Transverse colon (tissue), 4 donors: ENCODE data around the gene SLC17A8. TPM values are rescaled to one million over a fixed set of nuclear protein-coding genes. Genes with fewer than 3 reads are reported as not detected.

Source experiments
- DNase-seq: peaks from one replicate; pipeline ENCODE4 v3.0.0-alpha.2; 2019
- H3K27ac ChIP-seq, 4 donors: fragments of 200-600 bp; sonication (generic); 2 replicates each; pipeline ENCODE4 v1.5.1; 2016 to 2018; ENCODE audit warnings: inconsistent platforms in 4 of 4
- H3K27me3 ChIP-seq: fragments of 200-600 bp; sonication (generic); 2 replicates; pipeline ENCODE4 v1.5.1; 2017; ENCODE audit warnings: inconsistent platforms
- H3K36me3 ChIP-seq, 4 donors: fragments of 200-600 bp; sonication (generic); 2 replicates each; pipeline ENCODE4 v1.5.1; 2017 to 2019; ENCODE audit warnings: inconsistent platforms in 4 of 4
- H3K4me1 ChIP-seq, 4 donors: fragments of 200-600 bp; sonication (generic); 2 replicates each; pipeline ENCODE4 v1.5.1; 2017 to 2020; ENCODE audit warnings: inconsistent platforms in 4 of 4
- H3K4me3 ChIP-seq, 4 donors: fragments of 200-600 bp; sonication (generic); 1 replicate in 1 of 4; 2 replicates in 3 of 4; pipeline versions ENCODE4 v1.5.1 to v1.6.1; 2017 to 2019; ENCODE audit warnings: inconsistent platforms in 4 of 4
- H3K9me3 ChIP-seq, 2 donors: fragments of 200-600 bp; sonication (generic); 2 replicates each; pipeline ENCODE4 v1.5.1; 2017 to 2019; ENCODE audit warnings: inconsistent platforms in 2 of 2
- EP300 ChIP-seq: sonication (generic); formaldehyde crosslinking; IDR thresholded peaks from one replicate; pipeline ENCODE4 v1.6.1; 2017; ENCODE audit warnings: antibody characterized with exemption, low read depth
- POLR2A ChIP-seq: fragments of 450-650 bp; IDR thresholded peaks from one replicate; pipeline ENCODE4 v1.6.1; 2016; ENCODE audit warnings: antibody characterized with exemption, mild to moderate bottlenecking, moderate library complexity
- POLR2AphosphoS5 ChIP-seq, 3 donors: sonication (generic); formaldehyde crosslinking; IDR thresholded peaks; one replicate each; pipeline ENCODE4 v1.6.1; 2016; ENCODE audit warnings: antibody characterized with exemption in 3 of 3
- WGBS, 2 donors: methylation state at CpG; one replicate each; pipeline ENCODE4 v1.1.5; 2018; ENCODE audit warnings: low coverage in 1 of 2; 5-methylcytosine and 5-hydroxymethylcytosine counted together
- in situ Hi-C, 4 donors: fragments of 200-750 bp; cut with MboI; loops; one replicate each; pipeline versions ENCODE4 v1.15.0 to v1.15.1; 2017; ENCODE audit warnings: low sequenced_read_pairs in 3 of 4, low pct_ligation_motif_present in 1 of 4, low pct_unique_long_range_greater_than_20kb in 1 of 4
- intact Hi-C: fragments of 100-400 bp; cut with DNase I; formaldehyde crosslinking; loops from one replicate; pipeline ENCODE4 v1.15.1; 2023; ENCODE audit warnings: low total_unique reads
- total RNA-seq, 4 donors: library from RNA; depleted of rRNA; stranded (reverse); fragments of >200 nt; gene quantifications; one replicate each; pipeline ENCODE4 v1.1.0, GENCODE V29; 2016
- TF ChIP-seq, protein P1 (sequence below), 5 experiments: fragments of 200-600 bp in 3 of 5; fragments of 450-650 bp in 2 of 5; sonication (generic) in 3 of 5; IDR thresholded peaks; 1 replicate in 2 of 5; 2 replicates in 3 of 5; pipeline ENCODE4 v1.5.1; 2016 to 2017; ENCODE audit warnings: antibody characterized with exemption in 5 of 5, inconsistent platforms in 3 of 5, mild to moderate bottlenecking in 2 of 5, moderate library complexity in 1 of 5

The SLC17A8 gene
- total RNA-seq, 4 donors from 2014 or later = 5.4 to 21.8 (median 7.5) TPM

DNA sequence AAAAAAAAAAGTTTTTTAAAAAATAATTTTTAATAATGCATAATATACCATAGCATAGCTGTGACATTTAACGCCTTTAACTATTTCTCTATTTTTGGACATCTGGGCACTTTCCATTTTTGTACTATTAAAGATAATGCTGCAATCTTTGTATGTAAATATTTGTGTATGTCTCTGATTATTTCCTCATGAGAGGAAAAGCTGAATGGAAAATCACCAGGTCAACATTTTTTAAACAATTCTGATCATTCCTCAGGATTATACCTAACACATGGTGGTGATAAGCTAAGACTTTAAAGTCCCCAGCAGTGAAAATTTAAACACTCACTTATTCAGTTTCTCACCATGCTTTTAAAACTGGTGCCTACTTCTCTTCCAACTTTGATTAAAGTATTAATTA, 85.5 kb downstream of the SLC17A8 start:
- intact Hi-C loops = no loop called here
- Histone ChIP-seq H3K36me3 (no peaks in the 10 kb centered on the region), H3K9me3 (no peaks in the 10 kb centered on the region), H3K4me1 (peaks cover 0 to 6% (median 2%) of the 10 kb centered on the region in 4 donors), H3K27ac (no peak overlapping the region), H3K27me3 (no peaks in the 10 kb centered on the region), H3K4me3 (no peak overlapping the region)
- no peak for DNase-seq
- TF ChIP-seq, protein P1, sequence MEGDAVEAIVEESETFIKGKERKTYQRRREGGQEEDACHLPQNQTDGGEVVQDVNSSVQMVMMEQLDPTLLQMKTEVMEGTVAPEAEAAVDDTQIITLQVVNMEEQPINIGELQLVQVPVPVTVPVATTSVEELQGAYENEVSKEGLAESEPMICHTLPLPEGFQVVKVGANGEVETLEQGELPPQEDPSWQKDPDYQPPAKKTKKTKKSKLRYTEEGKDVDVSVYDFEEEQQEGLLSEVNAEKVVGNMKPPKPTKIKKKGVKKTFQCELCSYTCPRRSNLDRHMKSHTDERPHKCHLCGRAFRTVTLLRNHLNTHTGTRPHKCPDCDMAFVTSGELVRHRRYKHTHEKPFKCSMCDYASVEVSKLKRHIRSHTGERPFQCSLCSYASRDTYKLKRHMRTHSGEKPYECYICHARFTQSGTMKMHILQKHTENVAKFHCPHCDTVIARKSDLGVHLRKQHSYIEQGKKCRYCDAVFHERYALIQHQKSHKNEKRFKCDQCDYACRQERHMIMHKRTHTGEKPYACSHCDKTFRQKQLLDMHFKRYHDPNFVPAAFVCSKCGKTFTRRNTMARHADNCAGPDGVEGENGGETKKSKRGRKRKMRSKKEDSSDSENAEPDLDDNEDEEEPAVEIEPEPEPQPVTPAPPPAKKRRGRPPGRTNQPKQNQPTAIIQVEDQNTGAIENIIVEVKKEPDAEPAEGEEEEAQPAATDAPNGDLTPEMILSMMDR (IDR thresholded peaks at IDR 0.05) = no peak
- TF ChIP-seq POLR2A (no peak), EP300 (no peak), POLR2AphosphoS5 (IDR thresholded peaks at IDR 0.05) (no peak)
- in situ Hi-C loops = no loop called here
- WGBS, 2 donors = 98 to 100% methylated on average over 1 of the region's 1 CpG

DNA sequence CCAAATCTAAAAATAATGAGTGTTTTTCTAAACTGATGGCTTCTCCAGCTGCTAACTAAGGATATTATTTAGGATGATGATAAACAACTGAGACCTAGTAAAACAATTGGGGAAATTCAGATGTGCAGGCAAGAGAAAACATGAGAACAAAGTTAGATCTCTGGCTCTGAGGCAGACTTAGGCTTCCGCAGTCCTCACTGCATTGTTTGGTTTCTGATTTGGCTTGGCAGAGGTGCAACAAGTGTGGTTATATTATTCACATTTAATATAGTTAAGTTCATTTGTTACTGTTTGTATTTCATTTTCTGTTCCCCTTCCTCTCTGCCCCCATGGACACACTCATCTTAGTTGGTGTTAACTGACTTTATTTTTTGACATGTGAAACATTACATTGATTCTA, 86.6 kb downstream of the SLC17A8 start:
- H3K4me1 ChIP-seq = peaks cover 0 to 10% (median 0%) of the 10 kb centered on the region in 4 donors
- intact Hi-C loops (no loop called here), in situ Hi-C loops (no loop called here)
- 74 to 75% methylated on average over 1 of the region's 1 CpG for WGBS, 2 donors
- no peaks in the 10 kb centered on the region for H3K36me3 ChIP-seq
- TF ChIP-seq POLR2AphosphoS5 (IDR thresholded peaks at IDR 0.05) (no peak), EP300 (no peak), POLR2A (no peak)
- TF ChIP-seq, protein P1 (IDR thresholded peaks at IDR 0.05) = no peak
- H3K9me3 ChIP-seq = no peaks in the 10 kb centered on the region
- H3K27ac ChIP-seq = no peak overlapping the region
- H3K4me3 ChIP-seq = no peak overlapping the region
- no peaks in the 10 kb centered on the region for H3K27me3 ChIP-seq
- DNase-seq = no peak

DNA sequence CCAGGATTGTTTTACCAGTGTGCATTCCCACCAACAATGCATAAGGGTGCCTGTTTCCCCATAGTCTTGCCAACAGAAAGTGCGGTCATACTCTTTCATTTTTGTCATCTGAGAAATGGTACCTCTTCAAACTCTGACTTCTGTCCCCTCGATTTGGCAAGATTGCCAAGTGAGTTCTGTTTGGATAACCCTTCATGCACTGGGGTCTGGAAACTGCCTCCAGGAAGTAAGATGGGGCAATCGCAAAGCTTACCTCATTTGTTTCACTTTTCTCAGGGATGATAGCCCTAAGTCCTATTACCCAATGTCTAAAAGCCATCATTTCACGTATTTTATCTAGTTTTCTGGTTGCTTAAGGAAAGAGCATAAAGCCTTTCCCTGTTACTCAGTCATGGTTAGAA, 88.2 kb downstream of the SLC17A8 start:
- Histone ChIP-seq H3K4me1 (peaks cover 0 to 10% (median 0%) of the 10 kb centered on the region in 4 donors), H3K27me3 (no peaks in the 10 kb centered on the region), H3K27ac (no peak overlapping the region), H3K4me3 (no peak overlapping the region), H3K36me3 (no peaks in the 10 kb centered on the region), H3K9me3 (no peaks in the 10 kb centered on the region)
- TF ChIP-seq POLR2AphosphoS5 (IDR thresholded peaks at IDR 0.05) = no peak
- in situ Hi-C loops = no loop called here
- 67 to 82% methylated on average over 4 of the region's 4 CpGs for WGBS, 2 donors
- DNase-seq = no peak
- intact Hi-C loops = no loop called here

DNA sequence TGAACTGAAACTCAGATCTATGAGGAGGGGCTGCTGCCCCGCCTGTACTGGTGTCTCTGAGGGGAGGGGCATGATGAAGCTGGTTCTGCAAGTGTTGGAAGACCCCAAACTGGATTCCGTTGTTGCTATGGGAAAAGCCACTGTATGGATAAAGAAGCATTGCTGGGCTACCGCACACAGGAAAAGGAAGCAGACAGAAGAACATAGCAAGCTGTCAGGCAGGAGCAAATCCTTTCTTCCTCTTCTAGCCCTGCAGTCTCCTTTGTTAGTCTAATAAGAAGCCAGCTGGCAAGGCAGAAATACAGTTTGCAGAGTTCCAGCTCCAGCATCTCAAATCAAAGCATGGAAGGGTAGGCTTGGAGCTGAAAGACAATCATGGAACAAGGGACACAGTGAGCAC, 90.5 kb downstream of the SLC17A8 start:
- no peak overlapping the region for H3K4me3 ChIP-seq
- intact Hi-C loops = no loop called here
- H3K4me1 ChIP-seq = peaks cover 0 to 10% (median 0%) of the 10 kb centered on the region in 4 donors
- H3K9me3 ChIP-seq = no peaks in the 10 kb centered on the region
- no peaks in the 10 kb centered on the region for H3K36me3 ChIP-seq
- H3K27me3 ChIP-seq = no peaks in the 10 kb centered on the region
- in situ Hi-C loops = no loop called here
- TF ChIP-seq, protein P1 (IDR thresholded peaks at IDR 0.05) = no peak
- TF ChIP-seq POLR2AphosphoS5 (IDR thresholded peaks at IDR 0.05) = no peak
- TF ChIP-seq POLR2A = no peak
- no peak for TF ChIP-seq EP300
- WGBS, 2 donors = 31 to 43% methylated on average over 2 to 3 of the region's 3 CpGs
- no peak overlapping the region for H3K27ac ChIP-seq
- no peak for DNase-seq

DNA sequence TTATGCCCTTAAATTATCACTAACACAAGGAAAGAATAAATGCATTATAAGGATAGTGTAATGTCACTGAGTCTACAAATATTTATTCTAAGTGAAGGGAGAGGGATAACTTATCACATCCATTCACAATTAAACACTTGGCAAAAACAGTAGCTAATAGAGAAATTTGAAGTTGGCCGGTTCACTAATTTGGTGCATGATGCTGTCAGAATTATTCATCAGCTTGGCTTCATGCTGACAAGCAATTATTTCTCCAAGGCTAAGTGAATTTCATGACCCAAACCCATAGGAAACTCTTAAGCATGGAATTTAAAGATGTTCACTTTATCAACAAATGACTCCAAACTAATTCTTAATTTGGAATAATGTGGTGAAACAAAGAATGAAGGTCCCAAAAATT, 91.8 kb downstream of the SLC17A8 start:
- intact Hi-C loops = no loop called here
- WGBS, 2 donors = 50 to 69% methylated on average over 1 of the region's 1 CpG

More for the DNA sequence above, 91.8 kb downstream of the SLC17A8 start:
- no peaks in the 10 kb centered on the region for H3K27me3 ChIP-seq
- no peak for DNase-seq
- in situ Hi-C loops = no loop called here
- no peaks in the 10 kb centered on the region for H3K36me3 ChIP-seq
- no peaks in the 10 kb centered on the region for H3K9me3 ChIP-seq
- peaks cover 0 to 14% (median 2%) of the 10 kb centered on the region in 4 donors for H3K4me1 ChIP-seq
- no peak overlapping the region for H3K27ac ChIP-seq
- no peak overlapping the region for H3K4me3 ChIP-seq
- TF ChIP-seq, protein P1 (IDR thresholded peaks at IDR 0.05) = no peak
- TF ChIP-seq POLR2AphosphoS5 (IDR thresholded peaks at IDR 0.05) (no peak), POLR2A (no peak), EP300 (no peak)
